ENCODE results near the gene FAM209A.

- TF ChIP-seq CTCF (IDR thresholded peaks at IDR 0.05) (no peak), POLR2A (IDR thresholded peaks at IDR 0.05) (no peak), POLR2AphosphoS5 (IDR thresholded peaks at IDR 0.05) (peak in 3 of 4 donors; percentile 50 to 68 (median 54)), EP300 (IDR thresholded peaks at IDR 0.05) (no peak)
Observed at GRCh38 chr20:56554869-56555268, 30.3 kb downstream of the FAM209A start.

All from sigmoid colon (tissue), 4 donors.